ENCODE data around the gene TMPRSS9.

- TF ChIP-seq, protein P1, sequence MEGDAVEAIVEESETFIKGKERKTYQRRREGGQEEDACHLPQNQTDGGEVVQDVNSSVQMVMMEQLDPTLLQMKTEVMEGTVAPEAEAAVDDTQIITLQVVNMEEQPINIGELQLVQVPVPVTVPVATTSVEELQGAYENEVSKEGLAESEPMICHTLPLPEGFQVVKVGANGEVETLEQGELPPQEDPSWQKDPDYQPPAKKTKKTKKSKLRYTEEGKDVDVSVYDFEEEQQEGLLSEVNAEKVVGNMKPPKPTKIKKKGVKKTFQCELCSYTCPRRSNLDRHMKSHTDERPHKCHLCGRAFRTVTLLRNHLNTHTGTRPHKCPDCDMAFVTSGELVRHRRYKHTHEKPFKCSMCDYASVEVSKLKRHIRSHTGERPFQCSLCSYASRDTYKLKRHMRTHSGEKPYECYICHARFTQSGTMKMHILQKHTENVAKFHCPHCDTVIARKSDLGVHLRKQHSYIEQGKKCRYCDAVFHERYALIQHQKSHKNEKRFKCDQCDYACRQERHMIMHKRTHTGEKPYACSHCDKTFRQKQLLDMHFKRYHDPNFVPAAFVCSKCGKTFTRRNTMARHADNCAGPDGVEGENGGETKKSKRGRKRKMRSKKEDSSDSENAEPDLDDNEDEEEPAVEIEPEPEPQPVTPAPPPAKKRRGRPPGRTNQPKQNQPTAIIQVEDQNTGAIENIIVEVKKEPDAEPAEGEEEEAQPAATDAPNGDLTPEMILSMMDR (IDR thresholded peaks at IDR 0.05), result no peak
- TF ChIP-seq ZFX (IDR thresholded peaks at IDR 0.05; ENCODE audit: borderline replicate concordance), result no peak
These were observed 42.3 kb upstream of the TMPRSS9 start for GRCh38 chr19:2317756-2318155.

Measured in 22Rv1 (cell line).